GM12878 (cell line): ENCODE results near the gene TPP2. TPM values are rescaled to one million over a fixed set of nuclear protein-coding genes. Genes with fewer than 3 reads are reported as not detected.

ENCODE experiments used
- ATAC-seq: fragments of 200-7000 bp; cut with Tn5 transposase; 3 replicates; pipeline ENCODE4 v1.9.1; 2020; ENCODE audit warnings: mild to moderate bottlenecking, moderate library complexity
- BruUV-seq: library from RNA; stranded (reverse); fragments of 400-500 nt; replicated peaks from 2 replicates; lab custom pipeline; 2021; lab: Mats Ljungman, UMichigan
- CTCF ChIA-PET: fragments of 300-600 bp; sonication (Branson Sonifier 250); formaldehyde crosslinking; extraction: SDS; loops from one replicate; lab custom pipeline; 2021; ENCODE audit warnings: inconsistent platforms; lab: Yijun Ruan, JAX
- POLR2A ChIA-PET: fragments of 350-600 bp; formaldehyde crosslinking; extraction: SDS; loops from one replicate; lab custom pipeline; 2021; ENCODE audit warnings: inconsistent platforms; lab: Charles Lee
- RAD21 ChIA-PET: fragments of 300-600 bp; sonication (Branson Sonifier 250); formaldehyde crosslinking; loops from one replicate; lab custom pipeline; 2023; ENCODE audit warnings: antibody characterized with exemption; ENCODE audit not compliant: unreplicated experiment; lab: Charles Lee
- SMC1A ChIA-PET: fragments of 300-600 bp; sonication (Branson Sonifier 250); formaldehyde crosslinking; loops from one replicate; lab custom pipeline; 2023; ENCODE audit not compliant: unreplicated experiment, uncharacterized antibody; lab: Charles Lee
- DNase-seq: peaks from one replicate; pipeline ENCODE4 v3.0.0-alpha.2; 2011; ENCODE audit warnings: low read depth, low spot score
- FAIRE-seq: peaks from 3 replicates; lab custom pipeline; 2011; peaks lifted over from hg19 to GRCh38; lab: Jason Lieb, UNC
- H2AFZ ChIP-seq: 2 replicates; pipeline ENCODE4 v1.6.0; 2011; ENCODE audit warnings: low read depth, low read length, control low read depth; ENCODE audit not compliant: control insufficient read depth
- H3K27ac ChIP-seq: 2 replicates; pipeline ENCODE4 v1.5.1; 2011; ENCODE audit warnings: control low read depth; ENCODE audit not compliant: control insufficient read depth, insufficient read depth
- H3K27me3 ChIP-seq, 2 experiments: replicated peaks in 1 of 2; 2 replicates each; pipeline versions ENCODE4 v1.6.0 to v1.6.1; 2011; ENCODE audit warnings: low read length in 1 of 2; ENCODE audit not compliant: control insufficient read depth in 2 of 2, insufficient read depth in 2 of 2
- H3K36me3 ChIP-seq, 2 experiments: 2 replicates each; pipeline ENCODE4 v1.5.1; 2011; ENCODE audit warnings: low read length in 1 of 2; ENCODE audit not compliant: control insufficient read depth in 2 of 2, insufficient read depth in 2 of 2
- H3K4me1 ChIP-seq: 2 replicates; pipeline ENCODE4 v1.6.1; 2011; ENCODE audit warnings: mild to moderate bottlenecking, low read length, moderate library complexity, mixed read lengths; ENCODE audit not compliant: control insufficient read depth, insufficient read depth
- H3K4me2 ChIP-seq: 2 replicates; pipeline ENCODE4 v1.6.0; 2011; ENCODE audit warnings: control low read depth; ENCODE audit not compliant: control insufficient read depth, insufficient read depth
- H3K4me3 ChIP-seq: fragments of 200-600 bp; sonication (generic); 2 replicates; pipeline ENCODE4 v1.5.1; 2016
- H3K79me2 ChIP-seq: 2 replicates; pipeline ENCODE4 v1.6.0; 2011; ENCODE audit warnings: low read length; ENCODE audit not compliant: control insufficient read depth, insufficient read depth
- H3K9ac ChIP-seq: 2 replicates; pipeline ENCODE4 v1.8.0; 2011; ENCODE audit warnings: low read length, control low read depth, mixed read lengths; ENCODE audit not compliant: control insufficient read depth, insufficient read depth
- H3K9me3 ChIP-seq: replicated peaks from 3 replicates; pipeline ENCODE4 v1.5.1; 2011; ENCODE audit warnings: mild to moderate bottlenecking, low read length; ENCODE audit not compliant: control insufficient read depth, insufficient read depth
- H4K20me1 ChIP-seq: 2 replicates; pipeline ENCODE4 v1.6.0; 2011; ENCODE audit not compliant: control insufficient read depth, insufficient read depth
- ATF2 ChIP-seq: IDR thresholded peaks from 2 replicates; pipeline ENCODE4 v1.6.1; 2012; ENCODE audit warnings: low read length, inconsistent platforms
- BACH1 ChIP-seq: fragments of 450-650 bp; IDR thresholded peaks from 2 replicates; pipeline ENCODE4 v1.6.1; 2017; ENCODE audit warnings: mild to moderate bottlenecking, borderline replicate concordance
- CREB1 ChIP-seq: IDR thresholded peaks from 2 replicates; pipeline ENCODE4 v1.6.1; 2012; ENCODE audit warnings: low read depth, mild to moderate bottlenecking, inconsistent platforms
- GABPA ChIP-seq: IDR thresholded peaks from 2 replicates; pipeline ENCODE4 v1.6.1; 2014; ENCODE audit warnings: antibody characterized with exemption, low read depth, mild to moderate bottlenecking, inconsistent platforms
- GATAD2B ChIP-seq: fragments of 450-650 bp; conservative IDR thresholded peaks from 2 replicates; pipeline ENCODE4 v1.6.1; 2017; ENCODE audit warnings: low read depth, mild to moderate bottlenecking, moderate library complexity
- IRF5 ChIP-seq: fragments of 450-650 bp; IDR thresholded peaks from 2 replicates; pipeline ENCODE4 v1.6.1; 2017; ENCODE audit warnings: borderline replicate concordance
- MEF2A ChIP-seq: IDR thresholded peaks from 2 replicates; pipeline ENCODE4 v1.6.1; 2011; ENCODE audit warnings: low read depth, mild to moderate bottlenecking, low read length, moderate library complexity; ENCODE audit not compliant: insufficient read depth
- MYB ChIP-seq: fragments of 150-350 bp; IDR thresholded peaks from 2 replicates; pipeline ENCODE4 v1.6.1; 2014; ENCODE audit warnings: mild to moderate bottlenecking, low read depth, low read length, borderline replicate concordance
- POLR2A ChIP-seq: IDR thresholded peaks from 2 replicates; pipeline ENCODE4 v1.6.1; 2011; ENCODE audit warnings: low read depth, mild to moderate bottlenecking, low read length
- REST ChIP-seq: IDR thresholded peaks from 2 replicates; pipeline ENCODE4 v1.6.1; 2012; ENCODE audit warnings: mild to moderate bottlenecking, low read depth, low read length
- SIN3A ChIP-seq: IDR thresholded peaks from 2 replicates; pipeline ENCODE4 v1.6.1; 2012; ENCODE audit warnings: low read depth, low read length, improper control_type of control experiment
- WGBS: methylation state at CpG from one replicate; pipeline ENCODE4 v1.1.6; 2016; ENCODE audit warnings: low lambda C conversion rate; ENCODE audit not compliant: insufficient replicate concordance, insufficient coverage; ENCODE audit errors: missing lambda C conversion rate; 5-methylcytosine and 5-hydroxymethylcytosine counted together
- in situ Hi-C: fragments of 300-500 bp; cut with MboI; formaldehyde crosslinking; loops from 9 replicates; pipeline ENCODE4 v1.14.3; 2018; ENCODE audit warnings: mixed read lengths
- intact Hi-C: fragments of 100-400 bp; cut with micrococcal nuclease; formaldehyde crosslinking; loops from one replicate; pipeline ENCODE4 v1.14.2; 2022; ENCODE audit not compliant: unreplicated experiment
- polyA plus RNA-seq, 11 experiments: library from polyadenylated mRNA; depleted of rRNA in 4 of 11; unstranded in 6 of 11; stranded (reverse) in 5 of 11; fragments of >200 nt; fragmentation: Nextera tagmentation in 4 of 11; fragmentation: Illumina TruSeq in 1 of 11; extraction: Ambion mirVana in 4 of 11; extraction: Trizol in 1 of 11; gene quantifications; 1 replicate in 1 of 11; 2 replicates in 10 of 11; pipeline versions ENCODE4 v1.2.1 to v1.2.3, GENCODE V29; 2011 to 2016; ENCODE audit warnings: inconsistent platforms in 2 of 11, missing spikeins in 2 of 11, low read depth in 1 of 11
- total RNA-seq, 4 experiments: library from RNA; depleted of rRNA in 3 of 4; stranded (reverse); fragments of >200 nt in 3 of 4; fragmentation: Illumina TruSeq in 1 of 4; extraction: Trizol in 1 of 4; gene quantifications; 2 replicates each; pipeline versions ENCODE4 v1.2.1 to v1.2.3, GENCODE V29; 2013 to 2021

The TPP2 gene
- total and polyA plus RNA-seq, 10 of the 15 experiments (the other 5 are each of a cell fraction or from before 2014, with no cell fraction given), result 18.4 to 82.3 (median 55.4) TPM

GRCh38 chr13:102567857-102568256, 28.9 kb upstream of the TPP2 start:
- ChIA-PET SMC1A (no interaction called here), RAD21 (no interaction called here), POLR2A (no interaction called here), CTCF (no interaction called here)
- in situ Hi-C loops, result no loop called here
- H3K4me1 ChIP-seq, result no peaks in the 10 kb centered on the region
- no peak overlapping the region for H3K4me2 ChIP-seq
- no peak overlapping the region for H3K9ac ChIP-seq
- peaks cover 0 to 7% of the 10 kb centered on the region in 2 experiments; a peak in 2 of 4 replicates for H3K27me3 ChIP-seq
- no peaks in the 10 kb centered on the region for H3K36me3 ChIP-seq
- DNase-seq (no peak), FAIRE-seq (no peak), ATAC-seq (no peak; the same call in 2 of the 3 replicates)
- H3K9me3 ChIP-seq, result no peaks in the 10 kb centered on the region
- H4K20me1 ChIP-seq, result no peaks in the 10 kb centered on the region
- BruUV-seq, result no TSS peak
- no peak overlapping the region for H3K27ac ChIP-seq
- 25% methylated on average over 4 of the region's 4 CpGs for WGBS
- intact Hi-C loops, result no loop called here
- H3K4me3 ChIP-seq, result no peak overlapping the region
- no peak overlapping the region for H2AFZ ChIP-seq
- no peak for TF ChIP-seq CREB1
- TF ChIP-seq REST, result peak; percentile 50; the same call in 1 of the 2 replicates
- no peaks in the 10 kb centered on the region for H3K79me2 ChIP-seq

GRCh38 chr13:102569488-102569887, 27.3 kb upstream of the TPP2 start:
- WGBS, result 0% methylated on average over 1 of the region's 1 CpG
- Histone ChIP-seq H3K36me3 (no peaks in the 10 kb centered on the region), H3K4me3 (no peak overlapping the region), H3K79me2 (no peaks in the 10 kb centered on the region), H3K9ac (no peak overlapping the region), H3K4me2 (no peak overlapping the region), H2AFZ (no peak overlapping the region), H4K20me1 (no peaks in the 10 kb centered on the region), H3K4me1 (no peaks in the 10 kb centered on the region), H3K27me3 (peaks cover 0 to 7% of the 10 kb centered on the region in 2 experiments; a peak in 2 of 4 replicates), H3K9me3 (no peaks in the 10 kb centered on the region), H3K27ac (no peak overlapping the region)
- TF ChIP-seq SIN3A (no peak), MEF2A (no peak), GATAD2B (no peak), POLR2A (no peak), BACH1 (no peak), ATF2 (no peak), MYB (no peak), IRF5 (no peak), GABPA (no peak)
- in situ Hi-C loops (no loop called here), intact Hi-C loops (no loop called here)
- ChIA-PET RAD21 (no interaction called here), CTCF (interaction anchor here (1.8 kb wide), 1 partner anchor 13 kb away, joined by 8 read pairs; no protein-coding TSS in a partner anchor), SMC1A (no interaction called here), POLR2A (no interaction called here)
- ATAC-seq (no peak), DNase-seq (no peak), FAIRE-seq (no peak)
- BruUV-seq, result no TSS peak
